GM18498 (cell line): ENCODE results near the gene LXN.

Experiments used
- ATAC-seq: cut with Tn5 transposase; IDR thresholded peaks from one replicate; pipeline ENCODE4 v1.9.1; 2021; ENCODE audit warnings: mild to moderate bottlenecking, moderate library complexity; ENCODE audit not compliant: unreplicated experiment

The LXN gene

GRCh38 chr3:158671821-158672214 lies 630 bp downstream of the LXN start:
- no peak for ATAC-seq

DNA sequence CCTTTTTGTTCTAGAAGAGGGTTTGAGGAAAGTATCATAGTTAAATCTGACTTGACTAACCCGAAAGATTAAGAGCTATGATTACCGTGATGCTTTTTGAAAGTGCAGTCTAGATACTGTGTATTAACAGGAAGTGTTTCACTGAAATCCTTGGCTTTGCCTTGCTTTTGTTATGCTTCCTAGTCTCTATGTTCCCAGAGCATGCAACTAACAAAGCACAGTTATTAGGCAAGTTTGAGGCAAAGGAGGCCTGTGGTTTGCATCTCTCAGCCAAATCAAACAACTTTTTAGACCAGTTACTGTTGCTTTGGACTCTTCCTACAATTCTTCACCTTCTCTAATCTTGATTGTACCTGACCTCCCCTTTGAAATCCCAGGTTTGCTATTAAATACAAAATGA lies 3.9 kb downstream of the LXN start:
- ATAC-seq: no peak

DNA sequence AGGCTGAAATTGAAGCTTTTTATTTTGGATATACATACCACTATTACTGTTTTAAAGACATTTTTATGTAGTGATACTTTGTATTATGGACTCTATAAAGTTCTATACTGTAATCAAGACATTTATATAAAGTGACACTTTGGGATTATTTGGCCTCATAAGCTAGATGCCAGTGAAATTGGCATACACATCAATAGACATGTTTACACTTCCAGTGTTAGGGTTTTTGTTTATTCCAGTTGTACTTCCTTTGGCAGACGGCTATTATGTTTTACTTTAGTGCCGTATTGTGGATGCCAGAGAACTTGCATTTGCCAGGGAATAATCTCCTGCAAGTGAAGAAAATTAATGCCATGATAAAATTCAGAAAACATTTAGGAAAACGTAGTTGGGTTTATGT lies 6.0 kb downstream of the LXN start:
- ATAC-seq: no peak

- no peak for ATAC-seq
These were observed 8.6 kb downstream of the LXN start for GRCh38 chr3:158663832-158664231.

- ATAC-seq: no peak
These were observed 9.2 kb downstream of the LXN start for GRCh38 chr3:158663246-158663645.

DNA sequence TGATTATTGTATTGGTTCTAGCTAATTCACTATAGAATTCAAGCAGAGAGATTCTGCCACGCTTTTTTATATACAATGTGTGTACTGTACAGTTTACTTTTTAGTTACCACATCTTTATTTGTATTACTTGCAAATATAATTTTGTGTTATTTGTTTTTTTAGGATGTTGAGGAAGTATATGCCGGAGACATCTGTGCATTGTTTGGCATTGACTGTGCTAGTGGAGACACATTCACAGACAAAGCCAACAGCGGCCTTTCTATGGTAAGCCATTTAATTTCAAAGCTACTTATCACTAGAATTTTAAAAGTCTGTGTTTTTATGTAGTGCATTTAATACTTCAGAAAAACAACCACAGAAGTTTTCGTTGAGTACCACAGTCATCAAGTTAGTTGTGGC lies 11.7 kb downstream of the LXN start:
- no peak for ATAC-seq

DNA sequence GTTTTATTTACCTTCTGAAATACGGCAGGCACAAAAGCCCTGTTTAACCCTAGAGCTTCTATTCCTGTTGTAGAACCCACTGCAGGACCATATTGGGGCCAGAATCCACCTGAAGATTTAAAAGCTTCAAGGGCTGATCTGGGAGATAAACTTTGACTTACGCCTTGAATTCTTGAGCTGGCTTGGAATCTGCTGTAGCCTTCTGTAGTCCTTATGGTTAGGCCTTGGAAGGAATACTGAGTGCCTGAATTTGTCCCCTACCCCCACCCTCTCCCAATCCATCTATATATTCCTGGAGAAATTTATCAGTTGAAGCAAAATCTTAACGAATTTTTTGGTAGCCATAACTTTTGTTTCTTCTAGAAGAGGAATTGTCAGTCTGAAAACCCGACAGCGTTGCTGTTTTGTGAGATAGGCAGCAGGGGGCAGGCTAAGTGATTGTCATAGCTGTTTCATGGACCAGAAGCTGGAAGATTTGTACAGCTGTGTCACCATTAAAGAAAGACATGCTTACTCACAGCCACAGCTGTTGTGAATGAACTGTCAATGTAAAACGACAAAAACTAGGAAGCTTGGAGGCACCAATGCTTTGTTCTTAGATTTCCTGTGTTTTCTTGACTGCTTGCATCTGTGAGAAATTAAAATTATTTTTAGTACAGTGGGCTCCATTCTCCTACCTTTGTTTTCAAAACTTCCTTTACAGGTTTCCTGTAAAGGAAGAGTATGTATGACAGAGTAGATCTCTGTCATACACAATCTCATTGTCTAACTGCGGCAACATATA lies 12.8 kb downstream of the LXN start:
- ATAC-seq: peak; percentile 84

DNA sequence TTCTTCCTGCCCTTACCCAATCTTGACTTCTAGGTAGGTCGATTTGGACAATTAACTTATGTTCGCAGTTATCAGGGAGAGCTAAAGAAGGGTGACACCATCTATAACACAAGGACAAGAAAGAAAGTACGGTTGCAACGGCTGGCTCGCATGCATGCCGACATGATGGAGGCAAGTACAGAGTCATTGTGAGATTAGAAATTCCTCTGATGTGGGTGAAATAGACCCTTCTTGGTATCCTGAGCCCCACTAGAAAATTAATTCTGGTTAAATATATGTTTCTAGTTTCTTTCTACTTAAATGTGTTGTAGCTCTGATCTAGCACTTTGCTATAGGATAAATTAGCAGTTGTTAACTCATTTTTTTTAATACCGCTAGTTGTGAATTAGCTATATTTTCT lies 13.6 kb downstream of the LXN start:
- ATAC-seq: no peak

- no peak for ATAC-seq
These were observed 20.0 kb downstream of the LXN start for GRCh38 chr3:158652463-158652862.

DNA sequence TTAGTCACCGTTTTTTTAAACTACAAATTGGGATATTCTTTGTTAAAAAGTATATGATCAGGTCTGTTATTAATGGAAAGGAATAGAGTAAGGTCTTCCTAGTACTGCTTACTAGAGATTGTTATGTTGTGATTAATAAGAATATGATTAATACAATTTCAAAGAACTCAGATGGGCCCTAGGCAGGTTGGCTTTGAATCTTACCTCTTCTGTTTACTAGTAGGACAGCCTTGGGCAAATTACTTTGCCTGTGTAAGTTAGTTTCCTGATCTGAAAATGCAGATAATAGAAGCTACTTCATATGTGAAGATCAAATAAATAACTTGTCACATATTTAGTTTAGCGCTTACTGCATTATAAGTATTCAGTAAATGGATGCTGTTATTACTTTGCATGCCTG lies 21.3 kb downstream of the LXN start:
- ATAC-seq: no peak

GRCh38 chr3:158649791-158650190 lies 22.7 kb downstream of the LXN start:
- ATAC-seq: no peak

GRCh38 chr3:158644345-158644908 lies 28.0 kb downstream of the LXN start, which contains the start of gene GFM1:
Gene GFM1 (plus strand): TSS chr3:158644527. CDS start chr3:158644635, 108 bp downstream.
- peak; percentile 98 for ATAC-seq

DNA sequence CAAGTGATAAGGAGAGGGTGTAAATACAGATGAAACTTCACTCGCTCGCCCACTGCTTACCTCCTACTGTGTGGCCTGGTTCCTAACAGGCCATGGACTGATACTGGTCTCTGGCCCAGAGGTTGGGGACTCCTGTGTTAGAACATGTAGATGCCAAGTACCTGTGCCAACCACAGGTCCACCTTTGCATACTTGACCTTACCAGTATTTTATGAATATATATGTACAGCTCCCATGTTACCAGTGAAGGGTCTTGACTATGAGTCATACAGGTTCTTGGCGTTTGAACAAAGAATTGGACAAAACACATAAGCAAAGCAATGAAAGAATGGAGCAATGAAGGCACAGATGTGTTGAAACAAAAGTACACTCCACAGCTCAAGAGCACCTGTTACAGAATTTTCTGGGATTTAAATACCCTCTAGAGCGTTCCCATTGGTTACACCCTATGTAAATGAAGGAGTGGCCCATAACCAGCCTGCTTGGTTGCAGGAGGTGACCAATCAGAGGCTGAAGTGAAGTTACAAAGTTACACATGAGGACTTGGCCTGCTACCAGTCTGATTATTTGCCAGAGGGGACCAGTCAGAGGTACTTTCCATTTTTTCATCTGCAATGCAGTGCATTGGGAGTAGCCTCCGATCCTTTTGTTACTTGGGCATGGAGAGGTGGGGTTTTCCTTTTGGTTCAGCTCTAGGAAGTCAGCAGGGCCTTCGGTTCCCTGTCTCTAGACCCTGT lies 29.8 kb downstream of the LXN start:
- no peak for ATAC-seq

GRCh38 chr3:158642005-158642404 lies 30.4 kb downstream of the LXN start:
- ATAC-seq: no peak

DNA sequence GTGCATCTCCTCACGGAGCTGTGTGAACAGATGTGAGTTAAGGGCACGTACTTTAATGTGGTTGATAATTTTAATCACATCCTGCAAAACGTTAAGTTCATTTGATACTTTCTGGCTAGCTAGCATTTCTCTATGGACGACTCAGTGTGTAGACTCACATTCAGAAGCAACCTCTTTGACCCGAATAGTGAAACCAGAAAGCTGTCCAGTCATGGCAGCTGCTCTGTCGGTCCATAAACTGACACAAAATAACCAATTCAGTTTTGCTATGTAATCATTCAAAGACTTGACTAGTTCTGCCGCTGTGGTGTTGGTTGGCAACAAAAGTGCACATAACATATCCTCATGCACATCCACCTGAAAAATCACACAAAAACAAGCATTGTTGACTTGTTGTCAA lies 31.8 kb downstream of the LXN start:
- no peak for ATAC-seq

GRCh38 chr3:158631981-158632380 lies 40.5 kb downstream of the LXN start:
- no peak for ATAC-seq

DNA sequence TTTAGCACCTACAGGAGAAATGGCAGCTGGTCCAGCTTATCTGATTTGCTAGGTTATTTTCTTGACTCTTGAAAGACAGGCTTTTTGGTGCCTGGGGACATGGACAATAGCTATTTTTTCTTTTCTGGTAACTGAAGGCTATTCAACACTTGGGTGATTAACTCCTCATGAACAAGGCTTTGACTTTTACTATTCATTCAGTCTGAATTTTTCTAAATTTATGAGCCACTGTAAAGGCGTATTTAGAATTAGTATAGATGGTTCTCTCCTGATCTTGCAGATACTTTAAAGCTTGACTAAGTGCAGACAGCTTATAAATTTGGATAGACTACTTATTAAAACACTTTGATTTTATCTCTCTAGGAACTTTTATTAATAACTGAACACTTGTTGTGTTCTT lies 46.6 kb downstream of the LXN start:
- no peak for ATAC-seq

- no peak for ATAC-seq
These were observed 54.2 kb downstream of the LXN start for GRCh38 chr3:158617982-158618875.
